Measurements from ENCODE around the gene ZNRD2.
"Not testable (repeated sequence)": the region's sequence is repeated elsewhere in the genome, so short reads cannot be mapped to it uniquely, and the experiment has no call there.

ZNRD2 gene

GRCh38 chr11:65556470-65557279, 13.6 kb upstream of the ZNRD2 start:
- no peak for DNase-seq

- DNase-seq = no peak
Observed at GRCh38 chr11:65557280-65558001, 12.8 kb upstream of the ZNRD2 start.

GRCh38 chr11:65558002-65558929, 12.0 kb upstream of the ZNRD2 start, which contains the start of gene LTBP3:
Gene LTBP3, minus strand, starts transcription at chr11:65558359. Its CDS starts 400 bp downstream, at chr11:65557959.
- no peak for DNase-seq

GRCh38 chr11:65558930-65559509, 11.3 kb upstream of the ZNRD2 start:
- no peak for DNase-seq

GRCh38 chr11:65559535-65559934, 10.7 kb upstream of the ZNRD2 start:
- DNase-seq = no peak

GRCh38 chr11:65559951-65560537, 10.2 kb upstream of the ZNRD2 start:
- peak; percentile 78 for DNase-seq

GRCh38 chr11:65560555-65561418, 9.5 kb upstream of the ZNRD2 start:
- DNase-seq = no peak

GRCh38 chr11:65562020-65562419, 8.3 kb upstream of the ZNRD2 start:
- no peak for DNase-seq

GRCh38 chr11:65562788-65563187, 7.5 kb upstream of the ZNRD2 start:
- no peak for DNase-seq

- no peak for DNase-seq
Observed at GRCh38 chr11:65563601-65564000, 6.7 kb upstream of the ZNRD2 start.

- DNase-seq = not testable (repeated sequence)
Observed at GRCh38 chr11:65564879-65565559, 5.3 kb upstream of the ZNRD2 start.

GRCh38 chr11:65565624-65566453, 4.4 kb upstream of the ZNRD2 start:
- no peak for DNase-seq

- no peak for DNase-seq
Observed at GRCh38 chr11:65569164-65569972, 909 bp upstream of the ZNRD2 start.

GRCh38 chr11:65571420-65571819, 1.1 kb downstream of the ZNRD2 start:
- no peak for DNase-seq

- no peak for DNase-seq
Observed at GRCh38 chr11:65571940-65572339, 1.7 kb downstream of the ZNRD2 start.

- no peak for DNase-seq
Observed at GRCh38 chr11:65572356-65573051, 2.2 kb downstream of the ZNRD2 start, which contains the start of gene FAM89B. Gene FAM89B, plus strand, starts transcription at chr11:65572538. Its CDS starts 132 bp downstream, at chr11:65572670.

GRCh38 chr11:65573391-65574079, 3.3 kb downstream of the ZNRD2 start:
- no peak for DNase-seq
